Endothelial cell of umbilical vein (primary cell): ENCODE measurements around the gene SEMA4F. TPM values are rescaled to one million over a fixed set of nuclear protein-coding genes. Genes with fewer than 3 reads are reported as not detected.

ENCODE experiments used
- BruUV-seq: library from RNA; stranded (reverse); fragments of 400-500 nt; replicated peaks from 2 replicates; lab custom pipeline; 2021; lab: Mats Ljungman, UMichigan
- CTCF ChIA-PET: fragments of 300-600, 350-600 bp; sonication (Branson Sonifier 250); formaldehyde crosslinking; loops from one replicate; lab custom pipeline; 2021; ENCODE audit warnings: antibody characterized with exemption, inconsistent platforms; lab: Charles Lee
- POLR2A ChIA-PET: fragments of 300-600, 350-600 bp; sonication (Branson Sonifier 250); formaldehyde crosslinking; loops from one replicate; lab custom pipeline; 2021; ENCODE audit warnings: antibody characterized with exemption, inconsistent platforms; lab: Charles Lee
- DNase-seq: peaks from one replicate; pipeline ENCODE4 v3.0.0-alpha.2; 2011; ENCODE audit warnings: low read depth, low spot score
- FAIRE-seq: peaks from 2 replicates; lab custom pipeline; 2011; peaks lifted over from hg19 to GRCh38; lab: Jason Lieb, UNC
- H2AFZ ChIP-seq: 2 replicates; pipeline ENCODE4 v1.6.0; 2012; ENCODE audit warnings: low read depth, low read length, control low read depth, inconsistent platforms
- H3K27ac ChIP-seq: 2 replicates; pipeline ENCODE4 v1.5.1; 2011; ENCODE audit warnings: low read depth, mild to moderate bottlenecking, control low read depth, low read length, moderate library complexity; ENCODE audit not compliant: insufficient read depth
- H3K27me3 ChIP-seq, 2 experiments: 2 replicates each; pipeline versions ENCODE4 v1.6.0 to v1.6.1; 2011; ENCODE audit warnings: low read length in 2 of 2, mixed read lengths in 1 of 2; ENCODE audit not compliant: control insufficient read depth in 2 of 2, insufficient read depth in 2 of 2
- H3K36me3 ChIP-seq, 2 experiments: 2 replicates in 1 of 2; 3 replicates in 1 of 2; pipeline ENCODE4 v1.5.1; 2011; ENCODE audit warnings: low read length in 2 of 2, mild to moderate bottlenecking in 1 of 2, moderate library complexity in 1 of 2; ENCODE audit not compliant: control insufficient read depth in 2 of 2, insufficient read depth in 2 of 2; ENCODE audit errors: extremely low read depth in 1 of 2
- H3K4me1 ChIP-seq: 3 replicates; pipeline ENCODE4 v1.5.1; 2011; ENCODE audit warnings: mild to moderate bottlenecking, low read length; ENCODE audit not compliant: control insufficient read depth, insufficient read depth; ENCODE audit errors: extremely low read depth
- H3K4me2 ChIP-seq: 2 replicates; pipeline ENCODE4 v1.6.1; 2011; ENCODE audit warnings: low read length, control low read depth, mixed read lengths; ENCODE audit not compliant: insufficient read depth
- H3K4me3 ChIP-seq, 3 experiments: fragments of 200-600 bp in 1 of 3; sonication (generic), shearing (Covaris generic) in 1 of 3; replicated peaks in 1 of 3; 2 replicates each; pipeline ENCODE4 v1.5.1; 2011 to 2016; ENCODE audit warnings: control low read depth in 3 of 3, low read length in 3 of 3, mild to moderate bottlenecking in 2 of 3, inconsistent platforms in 1 of 3, low read depth in 1 of 3, moderate library complexity in 1 of 3; ENCODE audit not compliant: insufficient read depth in 1 of 3
- H3K79me2 ChIP-seq: 2 replicates; pipeline ENCODE4 v1.6.0; 2012; ENCODE audit warnings: low read length, inconsistent platforms; ENCODE audit not compliant: control insufficient read depth, insufficient read depth
- H3K9ac ChIP-seq: replicated peaks from 2 replicates; pipeline ENCODE3; 2011; ENCODE audit warnings: low read length, control low read depth; ENCODE audit not compliant: insufficient read depth; ENCODE audit errors: extremely low read depth
- H3K9me1 ChIP-seq: replicated peaks from 3 replicates; pipeline ENCODE4 v1.6.0; 2011; ENCODE audit warnings: mild to moderate bottlenecking, low read length; ENCODE audit not compliant: control insufficient read depth, insufficient read depth; ENCODE audit errors: extremely low read depth
- H3K9me3 ChIP-seq: replicated peaks from 2 replicates; pipeline ENCODE4 v1.5.1; 2012; ENCODE audit warnings: low read length, inconsistent platforms; ENCODE audit not compliant: control insufficient read depth, insufficient read depth
- H4K20me1 ChIP-seq: replicated peaks from 2 replicates; pipeline ENCODE3; 2011; ENCODE audit warnings: mild to moderate bottlenecking, low read length; ENCODE audit not compliant: control insufficient read depth, insufficient read depth; ENCODE audit errors: extremely low read depth
- CTCF ChIP-seq, 2 donors: IDR thresholded peaks; 1 replicate in 1 of 2; 2 replicates in 1 of 2; pipeline ENCODE4 v1.5.1; 2011; ENCODE audit warnings: low read length in 2 of 2, mild to moderate bottlenecking in 2 of 2, moderate library complexity in 2 of 2, control low read depth in 1 of 2, inconsistent platforms in 1 of 2, low read depth in 1 of 2; ENCODE audit not compliant: insufficient read depth in 1 of 2; ENCODE audit errors: extremely low read depth in 1 of 2
- EZH2 ChIP-seq: IDR thresholded peaks from 2 replicates; pipeline ENCODE4 v1.6.1; 2012; ENCODE audit warnings: borderline replicate concordance, low read depth, mild to moderate bottlenecking, moderate library complexity, low read length, inconsistent platforms; ENCODE audit not compliant: severe bottlenecking
- FOS ChIP-seq: IDR thresholded peaks from 2 replicates; pipeline ENCODE4 v1.6.1; 2011; ENCODE audit warnings: mild to moderate bottlenecking, low read length, moderate library complexity, borderline replicate concordance; ENCODE audit not compliant: insufficient read depth
- GATA2 ChIP-seq: IDR thresholded peaks from 2 replicates; pipeline ENCODE4 v1.7.0; 2011; ENCODE audit warnings: low read depth, mild to moderate bottlenecking, moderate library complexity, mixed read lengths, low read length; ENCODE audit not compliant: insufficient read length, insufficient read depth
- JUN ChIP-seq: IDR thresholded peaks from 2 replicates; pipeline ENCODE4 v1.6.1; 2011; ENCODE audit warnings: borderline replicate concordance, low read depth; ENCODE audit not compliant: insufficient read length, insufficient read depth
- MAX ChIP-seq: IDR thresholded peaks from 2 replicates; pipeline ENCODE4 v1.6.1; 2011; ENCODE audit not compliant: insufficient read depth, insufficient read length
- MYC ChIP-seq: IDR thresholded peaks from one replicate; pipeline ENCODE4 v1.6.1; 2011; ENCODE audit warnings: mild to moderate bottlenecking, low read depth, low read length
- POLR2A ChIP-seq: IDR thresholded peaks from 2 replicates; pipeline ENCODE4 v1.6.1; 2012; ENCODE audit warnings: low read depth, mild to moderate bottlenecking, control low read depth, low read length
- POLR2AphosphoS5 ChIP-seq: IDR thresholded peaks from 2 replicates; pipeline ENCODE4 v1.6.1; 2012; ENCODE audit warnings: low read depth, mild to moderate bottlenecking, control low read depth, low read length, moderate library complexity; ENCODE audit not compliant: insufficient read depth
- dilution Hi-C: fragments of 300-500 bp; cut with MboI; formaldehyde crosslinking; loops from one replicate; pipeline ENCODE4 v1.15.0; 2019; ENCODE audit warnings: low sequenced_read_pairs; ENCODE audit not compliant: extremely low pct_ligation_motif_present
- intact Hi-C: fragments of 100-400 bp; cut with micrococcal nuclease; formaldehyde crosslinking; loops from one replicate; pipeline ENCODE4 v1.10.0; 2022
- polyA plus RNA-seq, 4 experiments: library from polyadenylated mRNA; depleted of rRNA in 3 of 4; stranded (reverse) in 3 of 4; unstranded in 1 of 4; fragments of >200 nt; gene quantifications; 2 replicates each; pipeline versions ENCODE4 v1.2.1 to v1.2.3, GENCODE V29; 2011 to 2012; ENCODE audit warnings: missing spikeins in 1 of 4
- total RNA-seq: library from RNA; stranded (reverse); gene quantifications from 2 replicates; pipeline ENCODE4 v1.2.3, GENCODE V29; 2021

The SEMA4F gene
- total and polyA plus RNA-seq, 2 donors (not counting 3 experiments of a cell fraction or from before 2014, with no cell fraction given) = 5.3 to 6.0 TPM

GRCh38 chr2:74632209-74632938 lies 21.7 kb upstream of the SEMA4F start:
- intact Hi-C loops = no loop called here
- CTCF ChIA-PET = interaction anchor here (0.7 kb wide), 1 partner anchor 11 kb away, joined by 3 read pairs; no protein-coding TSS in a partner anchor
- Histone ChIP-seq H2AFZ (no peak overlapping the region), H3K9ac (no peak overlapping the region), H3K79me2 (no peaks in the 10 kb centered on the region), H3K4me2 (no peak overlapping the region), H3K36me3 (no peaks in the 10 kb centered on the region), H3K9me3 (no peaks in the 10 kb centered on the region), H3K4me1 (no peaks in the 10 kb centered on the region), H3K27ac (no peak overlapping the region), H3K9me1 (no peaks in the 10 kb centered on the region), H4K20me1 (no peaks in the 10 kb centered on the region), H3K27me3 (peaks cover 5 to 17% of the 10 kb centered on the region in 2 experiments), H3K4me3 (no peak overlapping the region)
- no peak for DNase-seq
- dilution Hi-C loops = no loop called here
- POLR2A ChIA-PET = no interaction called here
- TF ChIP-seq GATA2 = no peak
- TF ChIP-seq POLR2AphosphoS5 = no peak
- no peak for TF ChIP-seq FOS
- no peak for TF ChIP-seq CTCF (IDR thresholded peaks at IDR 0.05; ENCODE audit: extremely low read depth in 1 of 2, insufficient read depth in 1 of 2, low read depth in 1 of 2, low read length in 2 of 2)
- no peak for TF ChIP-seq JUN
- TF ChIP-seq MYC = no peak
- TF ChIP-seq POLR2A = no peak
- no peak for TF ChIP-seq MAX
- TF ChIP-seq EZH2 = no peak
- no TSS peak for BruUV-seq
- no peak for FAIRE-seq
